ENCODE results near the gene KLF6. TPM values are rescaled to one million over a fixed set of nuclear protein-coding genes. Genes with fewer than 3 reads are reported as not detected.

Gene KLF6
- total and polyA plus RNA-seq, 2 donors (not counting 3 experiments of a cell fraction or from before 2014, with no cell fraction given): 183 to 307 TPM

DNA sequence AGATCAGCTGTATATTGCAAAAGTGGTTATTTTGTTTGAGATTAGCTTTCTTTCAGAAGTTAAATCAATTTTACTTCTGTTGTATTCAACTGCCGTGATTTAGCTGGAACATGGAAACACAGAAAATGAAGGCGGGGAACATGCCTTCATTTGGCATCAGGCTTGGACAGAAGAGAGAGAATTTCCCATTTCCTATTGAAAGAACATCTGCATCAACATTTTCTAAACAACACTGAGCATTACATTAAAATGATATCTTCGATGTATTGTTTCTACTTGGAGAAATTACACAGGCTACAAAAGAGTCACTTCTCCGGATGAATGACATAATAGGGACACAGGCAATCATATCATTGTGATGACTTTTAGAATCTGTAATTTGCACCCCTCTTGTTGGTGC lies 46.6 kb upstream of the KLF6 start:
- H2AFZ ChIP-seq (ENCODE audit: low read depth, low read length): no peak overlapping the region
- H3K36me3 ChIP-seq (ENCODE audit: control insufficient read depth in 2 of 2, extremely low read depth in 1 of 2, insufficient read depth in 2 of 2, low read length in 2 of 2): no peaks in the 10 kb centered on the region
- TF ChIP-seq EZH2 (IDR thresholded peaks at IDR 0.05; ENCODE audit: borderline replicate concordance, low read depth, low read length, severe bottlenecking): no peak
- no peak for TF ChIP-seq JUN (IDR thresholded peaks at IDR 0.05; ENCODE audit: borderline replicate concordance, insufficient read depth, insufficient read length, low read depth)
- TF ChIP-seq MYC (IDR thresholded peaks at IDR 0.05; ENCODE audit: low read depth, low read length): no peak
- no peak for TF ChIP-seq MAX (IDR thresholded peaks at IDR 0.05; ENCODE audit: insufficient read depth, insufficient read length)
- no peak for TF ChIP-seq POLR2AphosphoS5 (IDR thresholded peaks at IDR 0.05; ENCODE audit: insufficient read depth, low read depth, low read length)
- no peak for TF ChIP-seq FOS (IDR thresholded peaks at IDR 0.05; ENCODE audit: borderline replicate concordance, insufficient read depth, low read length)
- TF ChIP-seq, protein P1, sequence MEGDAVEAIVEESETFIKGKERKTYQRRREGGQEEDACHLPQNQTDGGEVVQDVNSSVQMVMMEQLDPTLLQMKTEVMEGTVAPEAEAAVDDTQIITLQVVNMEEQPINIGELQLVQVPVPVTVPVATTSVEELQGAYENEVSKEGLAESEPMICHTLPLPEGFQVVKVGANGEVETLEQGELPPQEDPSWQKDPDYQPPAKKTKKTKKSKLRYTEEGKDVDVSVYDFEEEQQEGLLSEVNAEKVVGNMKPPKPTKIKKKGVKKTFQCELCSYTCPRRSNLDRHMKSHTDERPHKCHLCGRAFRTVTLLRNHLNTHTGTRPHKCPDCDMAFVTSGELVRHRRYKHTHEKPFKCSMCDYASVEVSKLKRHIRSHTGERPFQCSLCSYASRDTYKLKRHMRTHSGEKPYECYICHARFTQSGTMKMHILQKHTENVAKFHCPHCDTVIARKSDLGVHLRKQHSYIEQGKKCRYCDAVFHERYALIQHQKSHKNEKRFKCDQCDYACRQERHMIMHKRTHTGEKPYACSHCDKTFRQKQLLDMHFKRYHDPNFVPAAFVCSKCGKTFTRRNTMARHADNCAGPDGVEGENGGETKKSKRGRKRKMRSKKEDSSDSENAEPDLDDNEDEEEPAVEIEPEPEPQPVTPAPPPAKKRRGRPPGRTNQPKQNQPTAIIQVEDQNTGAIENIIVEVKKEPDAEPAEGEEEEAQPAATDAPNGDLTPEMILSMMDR (IDR thresholded peaks at IDR 0.05; ENCODE audit: extremely low read depth in 1 of 2, insufficient read depth in 1 of 2, low read depth in 1 of 2, low read length in 2 of 2): no peak
- no peak for TF ChIP-seq POLR2A (IDR thresholded peaks at IDR 0.05; ENCODE audit: low read depth, low read length)
- no peak for TF ChIP-seq GATA2 (IDR thresholded peaks at IDR 0.05; ENCODE audit: insufficient read depth, insufficient read length, low read depth, low read length)
- BruUV-seq (replicated peaks): no TSS peak
- FAIRE-seq: no peak
- dilution Hi-C loops (cut with MboI; ENCODE audit: extremely low pct_ligation_motif_present, low sequenced_read_pairs): no loop called here
- no peaks in the 10 kb centered on the region for H3K9me3 ChIP-seq (replicated peaks; ENCODE audit: control insufficient read depth, insufficient read depth, low read length)
- no peaks in the 10 kb centered on the region for H3K27me3 ChIP-seq (ENCODE audit: control insufficient read depth in 2 of 2, insufficient read depth in 2 of 2, low read length in 2 of 2)
- H3K9ac ChIP-seq (replicated peaks; ENCODE audit: extremely low read depth, insufficient read depth, low read length): no peak overlapping the region
- ChIA-PET CTCF (interaction anchor here (1.0 kb wide), 1 partner anchor 20 kb away, joined by 3 read pairs; no protein-coding TSS in a partner anchor), POLR2A (no interaction called here)
- peaks cover 16% of the 10 kb centered on the region for H3K4me1 ChIP-seq (ENCODE audit: control insufficient read depth, extremely low read depth, insufficient read depth, low read length)
- no peak overlapping the region for H3K27ac ChIP-seq (ENCODE audit: insufficient read depth, low read depth, low read length)
- no peaks in the 10 kb centered on the region for H3K79me2 ChIP-seq (ENCODE audit: control insufficient read depth, insufficient read depth, low read length)
- intact Hi-C loops (cut with micrococcal nuclease): no loop called here
- no peak overlapping the region for H3K4me3 ChIP-seq (replicated peaks in 1 of 3; ENCODE audit: insufficient read depth in 1 of 3, low read depth in 1 of 3, low read length in 3 of 3)
- DNase-seq (ENCODE audit: low read depth, low spot score): no peak
- H3K4me2 ChIP-seq (ENCODE audit: insufficient read depth, low read length): no peak overlapping the region
- no peaks in the 10 kb centered on the region for H3K9me1 ChIP-seq (replicated peaks; ENCODE audit: control insufficient read depth, extremely low read depth, insufficient read depth, low read length)
- no peaks in the 10 kb centered on the region for H4K20me1 ChIP-seq (replicated peaks; ENCODE audit: control insufficient read depth, extremely low read depth, insufficient read depth, low read length)

Data from endothelial cell of umbilical vein (primary cell).